KOPT-K1 (cell line): Measurements from ENCODE around the gene RAB3GAP2.
"Not testable (repeated sequence)": the region's sequence is repeated elsewhere in the genome, so short reads cannot be mapped to it uniquely, and the experiment has no call there.

ENCODE experiments used
- H3K27ac ChIP-seq: fragments of 200-600 bp; sonication (generic); 2 replicates; pipeline ENCODE4 v1.5.1; 2016; ENCODE audit warnings: antibody characterized with exemption, mild to moderate bottlenecking, low read depth, low read length; ENCODE audit not compliant: poor library complexity, severe bottlenecking
- H3K36me3 ChIP-seq: fragments of 200-600 bp; sonication (generic); 2 replicates; pipeline ENCODE4 v1.5.1; 2017; ENCODE audit warnings: antibody characterized with exemption, mild to moderate bottlenecking, low read length, moderate library complexity; ENCODE audit not compliant: insufficient read depth
- H3K9me3 ChIP-seq: fragments of 200-600 bp; sonication (generic); 2 replicates; pipeline ENCODE4 v1.5.1; 2017; ENCODE audit warnings: antibody characterized with exemption, low read length, mild to moderate bottlenecking; ENCODE audit not compliant: insufficient read depth, poor library complexity, severe bottlenecking

The RAB3GAP2 gene

DNA sequence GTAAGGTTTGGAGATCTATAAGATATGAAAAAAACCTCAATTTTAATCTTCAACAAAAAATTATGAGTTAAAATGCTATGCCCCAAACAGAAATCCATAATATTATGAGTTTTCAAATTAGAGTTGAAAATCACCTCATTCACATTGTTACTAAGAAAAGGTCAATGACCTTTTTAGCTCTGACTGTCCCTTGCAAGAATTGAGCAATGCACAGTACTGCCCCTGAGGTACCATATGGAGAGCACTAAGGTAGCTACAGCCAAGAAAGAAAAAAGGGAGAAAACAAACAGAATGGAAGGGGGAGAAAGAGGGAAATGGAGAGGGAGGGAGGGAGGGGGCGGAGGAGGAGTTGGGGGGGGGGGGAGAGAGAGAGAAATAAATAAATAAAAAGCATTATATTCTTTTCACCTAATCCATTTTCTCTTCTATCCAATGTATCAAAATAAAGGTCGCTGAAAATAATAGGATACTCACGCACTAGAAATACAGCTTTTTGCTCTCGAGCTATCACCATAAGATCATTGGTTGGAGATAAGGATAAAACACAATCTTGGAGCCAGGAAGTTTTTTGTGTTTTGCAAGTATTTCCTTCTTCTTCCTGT, 58.8 kb downstream of the RAB3GAP2 start:
- H3K9me3 ChIP-seq, result no peaks in the 10 kb centered on the region
- H3K36me3 ChIP-seq, result peaks cover 39% of the 10 kb centered on the region
- H3K27ac ChIP-seq, result no peak overlapping the region

DNA sequence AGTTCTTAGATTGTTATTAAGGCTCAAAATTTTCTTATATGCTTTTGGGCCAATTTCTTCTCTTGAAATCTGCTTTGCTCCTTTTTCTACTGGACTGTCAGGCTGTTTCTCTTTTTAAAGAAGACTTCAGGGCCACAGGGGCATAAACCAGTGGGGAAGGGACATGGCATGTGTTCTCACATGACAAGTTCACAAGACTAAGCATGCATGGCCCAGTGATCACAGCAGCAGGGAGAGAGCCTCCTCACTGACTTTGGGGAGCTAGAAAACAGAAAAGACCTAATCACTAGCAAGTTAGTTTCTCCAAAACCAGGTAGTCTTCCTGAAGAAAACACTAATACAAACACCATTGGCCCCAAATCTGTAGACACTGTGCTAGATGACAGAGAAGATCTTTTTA, 64.8 kb downstream of the RAB3GAP2 start:
- peaks cover 81% of the 10 kb centered on the region for H3K36me3 ChIP-seq
- H3K27ac ChIP-seq, result no peak overlapping the region
- peaks cover 6% of the 10 kb centered on the region for H3K9me3 ChIP-seq

DNA sequence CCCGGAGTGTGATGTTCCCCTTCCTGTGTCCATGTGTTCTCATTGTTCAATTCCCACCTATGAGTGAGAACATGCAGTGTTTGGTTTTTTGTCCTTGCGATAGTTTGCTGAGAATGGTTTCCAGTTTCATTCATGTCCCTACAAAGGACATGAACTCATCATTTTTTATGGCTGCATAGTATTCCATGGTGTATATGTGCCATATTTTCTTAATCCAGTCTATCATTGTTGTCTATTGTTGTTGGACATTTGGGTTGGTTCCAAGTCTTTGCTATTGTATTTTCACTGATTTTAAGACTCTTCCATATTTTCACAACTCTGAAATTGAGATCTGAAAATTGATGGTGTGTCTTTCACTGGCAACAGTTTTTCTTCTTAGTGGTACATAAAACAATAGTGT, 67.5 kb downstream of the RAB3GAP2 start:
- peaks cover 84% of the 10 kb centered on the region for H3K36me3 ChIP-seq
- not testable (repeated sequence) for H3K9me3 ChIP-seq, H3K27ac ChIP-seq

DNA sequence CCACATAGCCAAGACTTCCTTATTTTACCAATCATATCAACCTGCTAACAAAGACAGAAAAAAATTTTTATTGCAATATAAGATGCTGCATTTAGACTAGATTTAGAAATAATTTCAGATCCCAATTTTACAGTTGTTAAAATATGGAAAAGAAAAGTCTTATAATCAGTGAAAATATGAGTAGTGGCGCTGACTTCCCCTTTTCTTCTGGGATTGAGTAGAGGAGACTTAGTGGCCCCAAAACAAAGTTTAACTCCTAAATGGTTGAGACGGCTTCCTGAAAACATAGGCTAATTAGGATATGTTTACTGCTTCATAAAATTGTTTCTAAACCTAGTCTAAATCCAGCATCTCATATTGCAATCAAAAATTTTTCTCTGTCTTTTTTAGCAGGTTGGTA, 68.4 kb downstream of the RAB3GAP2 start:
- Histone ChIP-seq H3K9me3 (peaks cover 6% of the 10 kb centered on the region), H3K36me3 (peaks cover 84% of the 10 kb centered on the region), H3K27ac (no peak overlapping the region)

DNA sequence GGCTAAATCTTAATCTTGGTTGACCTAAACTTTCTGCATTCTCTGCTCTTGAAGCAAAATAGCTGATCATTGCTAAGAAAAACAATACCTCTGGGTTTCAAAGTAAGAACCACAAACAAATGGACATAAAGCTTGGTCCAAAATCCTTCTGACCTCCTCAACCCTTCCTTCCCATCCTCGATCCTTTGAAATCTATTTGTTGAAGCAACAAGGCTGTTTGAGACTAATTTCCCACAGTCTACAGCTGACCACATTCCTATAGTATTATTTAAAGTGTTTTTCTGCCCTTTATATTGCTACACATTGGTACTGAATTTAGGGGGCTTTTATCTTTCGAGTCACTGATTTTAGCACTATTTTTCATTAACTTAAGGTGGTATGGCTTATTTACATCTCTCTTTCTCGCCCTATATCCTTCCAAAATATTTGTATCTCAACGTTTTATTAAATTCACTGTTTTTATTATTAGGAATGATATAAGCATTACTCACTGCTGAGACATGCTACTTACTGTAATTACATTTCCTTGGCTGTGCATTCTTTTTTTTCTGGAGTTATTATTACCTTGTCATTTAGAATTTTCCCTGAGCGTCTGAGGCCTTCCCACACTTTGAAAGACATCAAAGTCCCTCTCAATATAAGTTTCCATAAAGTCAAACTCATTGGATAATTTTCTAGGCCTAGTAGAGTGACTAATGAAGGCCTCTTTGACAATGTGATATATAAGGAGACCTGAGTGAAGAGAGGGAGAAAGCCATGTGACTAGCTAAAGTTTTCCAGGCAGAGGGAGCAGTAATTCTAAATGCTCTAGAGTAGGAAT, 73.9 kb downstream of the RAB3GAP2 start:
- peaks cover 89% of the 10 kb centered on the region for H3K36me3 ChIP-seq
- no peak overlapping the region for H3K27ac ChIP-seq
- H3K9me3 ChIP-seq, result no peaks in the 10 kb centered on the region

DNA sequence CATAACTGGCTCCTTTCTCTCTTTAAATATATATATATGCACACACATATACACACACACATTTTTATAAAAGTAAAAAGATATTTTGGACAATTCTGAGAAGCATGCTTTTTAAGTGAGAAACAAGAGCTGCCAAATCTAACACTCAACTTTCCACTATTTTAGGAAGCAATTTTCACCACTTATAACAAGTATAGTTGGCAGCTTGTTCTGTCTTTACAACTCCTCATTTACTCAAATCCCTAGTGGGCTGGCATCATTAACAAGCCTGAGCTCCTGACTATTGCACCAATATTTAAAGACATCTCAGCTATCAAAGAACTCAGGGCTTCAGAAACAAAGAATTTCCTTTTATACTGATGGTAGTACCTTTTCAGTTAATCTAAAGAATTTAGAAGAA, 76.6 kb downstream of the RAB3GAP2 start:
- no peak overlapping the region for H3K27ac ChIP-seq
- H3K36me3 ChIP-seq, result peaks cover 88% of the 10 kb centered on the region
- H3K9me3 ChIP-seq, result no peaks in the 10 kb centered on the region

DNA sequence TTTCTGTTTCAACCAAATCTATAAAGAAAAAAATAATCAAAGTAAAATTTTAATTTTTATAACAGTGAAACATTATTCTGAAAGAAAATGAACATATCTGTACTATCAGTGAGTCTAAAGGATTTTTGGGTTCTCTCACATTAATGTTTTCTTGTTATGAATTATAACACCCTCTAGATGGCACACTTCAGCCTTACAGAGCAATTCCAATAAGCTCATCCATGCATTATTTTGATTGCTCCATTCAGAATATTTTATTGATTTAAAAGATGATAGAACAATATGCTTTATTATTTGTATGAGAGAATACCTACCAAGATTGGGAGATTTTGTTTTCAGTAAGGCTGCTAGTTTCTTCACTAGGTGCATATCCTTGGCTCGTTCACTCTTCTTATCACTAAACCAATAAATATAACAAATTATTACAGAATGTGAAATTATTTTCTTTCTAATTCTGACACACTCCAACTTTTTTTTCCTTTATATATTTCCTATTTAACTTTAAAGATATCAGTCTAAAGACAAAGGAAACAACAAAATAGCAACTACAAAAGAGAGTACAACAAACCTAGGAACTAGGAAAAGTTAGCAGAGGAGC, 82.4 kb downstream of the RAB3GAP2 start:
- H3K36me3 ChIP-seq, result peaks cover 92% of the 10 kb centered on the region
- H3K9me3 ChIP-seq, result no peaks in the 10 kb centered on the region
- no peak overlapping the region for H3K27ac ChIP-seq

DNA sequence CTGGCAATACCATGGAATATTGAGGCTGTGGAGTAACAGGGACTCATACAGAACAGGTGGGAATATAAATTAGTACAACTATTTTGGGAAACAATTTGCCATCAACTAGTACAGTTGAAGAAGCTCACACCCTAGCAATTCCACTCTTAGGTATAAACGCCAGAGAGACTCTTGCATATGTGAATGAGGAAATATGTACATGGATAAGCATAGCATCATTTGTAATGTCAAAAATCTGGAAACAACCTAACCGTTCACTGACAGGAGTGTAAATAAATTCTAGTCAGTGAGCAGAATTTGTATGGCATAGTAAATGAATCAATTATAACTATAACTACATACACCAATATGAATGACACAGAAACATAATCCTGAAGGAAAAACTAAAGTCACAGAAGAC, 83.7 kb downstream of the RAB3GAP2 start:
- H3K36me3 ChIP-seq, result peaks cover 83% of the 10 kb centered on the region
- H3K9me3 ChIP-seq, result no peaks in the 10 kb centered on the region
- H3K27ac ChIP-seq, result no peak overlapping the region

DNA sequence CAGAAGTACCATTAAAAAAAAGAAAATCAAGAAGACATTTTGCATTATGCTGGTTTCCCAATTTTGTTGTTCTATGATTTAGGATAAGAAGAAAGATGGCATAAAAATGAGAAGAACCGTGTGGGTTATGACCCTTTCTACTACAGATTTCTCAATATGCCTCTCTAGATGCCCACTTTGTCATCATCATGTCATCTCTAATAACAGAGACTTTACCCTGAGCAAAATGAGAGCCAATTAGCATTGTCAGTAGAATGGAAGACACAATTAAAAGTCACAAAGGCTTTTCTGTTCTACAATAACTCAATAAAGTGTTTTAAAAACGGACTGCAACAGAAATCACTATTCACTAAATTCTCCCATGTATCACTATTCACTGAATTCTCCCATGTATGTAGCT, 85.5 kb downstream of the RAB3GAP2 start:
- H3K9me3 ChIP-seq, result no peaks in the 10 kb centered on the region
- peaks cover 84% of the 10 kb centered on the region for H3K36me3 ChIP-seq
- no peak overlapping the region for H3K27ac ChIP-seq

DNA sequence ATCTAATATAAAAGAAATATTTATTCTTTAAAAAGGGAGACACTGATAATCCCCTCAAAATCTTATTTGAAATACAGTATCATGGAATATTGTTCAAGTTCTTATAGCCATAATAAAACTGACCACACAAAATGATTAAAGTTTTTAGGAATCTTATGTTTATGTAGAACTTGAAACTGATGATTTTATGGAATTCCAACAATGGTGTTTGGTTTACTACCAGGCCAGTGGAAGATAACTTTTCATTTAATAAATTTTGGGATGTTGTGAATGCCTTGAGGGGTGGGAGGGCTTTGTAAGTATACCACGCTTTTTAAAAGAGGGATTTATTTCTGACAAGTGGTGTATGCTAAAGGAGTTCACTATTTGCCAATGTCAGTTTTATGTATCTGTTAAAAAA, 87.7 kb downstream of the RAB3GAP2 start:
- Histone ChIP-seq H3K36me3 (peaks cover 81% of the 10 kb centered on the region), H3K27ac (no peak overlapping the region)

DNA sequence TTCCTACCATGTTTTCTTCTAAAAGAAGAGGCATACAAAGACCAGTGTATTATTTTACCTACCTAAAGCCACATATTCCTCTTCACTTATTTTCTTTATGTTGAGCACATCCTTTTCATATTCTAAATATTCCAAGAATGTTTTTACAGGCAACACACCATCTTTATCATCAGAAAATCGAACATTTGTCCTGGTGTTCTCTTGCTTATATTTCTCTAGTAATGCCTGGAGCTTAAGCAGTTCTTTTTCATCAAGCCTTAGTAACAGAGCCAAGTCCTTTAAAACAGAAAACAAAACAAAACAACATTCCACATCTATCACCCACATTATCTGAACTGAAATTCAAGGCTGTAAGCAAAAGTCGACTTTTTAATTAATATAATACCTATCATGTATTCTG, 89.6 kb downstream of the RAB3GAP2 start:
- H3K27ac ChIP-seq, result no peak overlapping the region
- peaks cover 68% of the 10 kb centered on the region for H3K36me3 ChIP-seq
- no peaks in the 10 kb centered on the region for H3K9me3 ChIP-seq

More for the DNA sequence above, 87.7 kb downstream of the RAB3GAP2 start:
- no peaks in the 10 kb centered on the region for H3K9me3 ChIP-seq

DNA sequence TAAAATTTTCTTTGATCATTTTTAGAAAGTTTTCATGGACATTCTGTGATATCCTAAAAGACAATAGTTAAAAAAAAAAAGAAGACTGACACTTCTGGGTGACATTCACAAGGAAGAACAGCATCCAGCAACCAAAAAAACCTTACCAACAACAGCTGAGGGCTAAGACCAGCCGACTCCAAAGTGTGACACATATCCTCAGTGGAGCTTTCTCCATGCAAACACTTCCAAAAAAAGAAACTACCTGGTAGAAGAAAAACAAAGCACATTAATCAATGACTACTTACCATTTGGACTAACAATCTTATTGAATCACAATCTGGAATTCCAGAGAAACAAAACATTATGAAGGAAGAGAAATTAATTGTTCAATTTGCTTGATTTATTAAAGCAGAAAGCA, 90.1 kb downstream of the RAB3GAP2 start:
- no peaks in the 10 kb centered on the region for H3K9me3 ChIP-seq
- H3K36me3 ChIP-seq, result peaks cover 68% of the 10 kb centered on the region
- H3K27ac ChIP-seq, result no peak overlapping the region

DNA sequence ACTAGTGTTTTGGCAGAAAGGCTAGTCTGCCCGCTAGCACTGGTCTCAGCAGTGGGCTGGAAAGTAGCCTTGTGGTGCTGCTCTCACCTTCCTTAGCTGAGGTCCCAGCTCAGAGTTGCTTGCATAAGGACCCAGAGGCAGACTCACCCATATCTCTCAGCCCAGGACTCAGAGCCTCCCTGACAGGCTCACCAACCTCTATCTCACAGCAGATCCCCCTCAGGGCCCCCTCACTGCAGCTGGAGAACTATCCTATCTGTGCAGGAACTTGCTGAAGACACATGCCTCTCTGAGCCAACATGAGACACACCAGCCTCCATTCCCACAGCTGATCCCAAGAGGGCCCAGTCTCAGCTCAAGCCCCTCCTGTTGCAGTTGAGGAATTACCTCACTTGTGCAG, 95.7 kb downstream of the RAB3GAP2 start:
- no peak overlapping the region for H3K27ac ChIP-seq
- peaks cover 68% of the 10 kb centered on the region for H3K36me3 ChIP-seq
- no peaks in the 10 kb centered on the region for H3K9me3 ChIP-seq

DNA sequence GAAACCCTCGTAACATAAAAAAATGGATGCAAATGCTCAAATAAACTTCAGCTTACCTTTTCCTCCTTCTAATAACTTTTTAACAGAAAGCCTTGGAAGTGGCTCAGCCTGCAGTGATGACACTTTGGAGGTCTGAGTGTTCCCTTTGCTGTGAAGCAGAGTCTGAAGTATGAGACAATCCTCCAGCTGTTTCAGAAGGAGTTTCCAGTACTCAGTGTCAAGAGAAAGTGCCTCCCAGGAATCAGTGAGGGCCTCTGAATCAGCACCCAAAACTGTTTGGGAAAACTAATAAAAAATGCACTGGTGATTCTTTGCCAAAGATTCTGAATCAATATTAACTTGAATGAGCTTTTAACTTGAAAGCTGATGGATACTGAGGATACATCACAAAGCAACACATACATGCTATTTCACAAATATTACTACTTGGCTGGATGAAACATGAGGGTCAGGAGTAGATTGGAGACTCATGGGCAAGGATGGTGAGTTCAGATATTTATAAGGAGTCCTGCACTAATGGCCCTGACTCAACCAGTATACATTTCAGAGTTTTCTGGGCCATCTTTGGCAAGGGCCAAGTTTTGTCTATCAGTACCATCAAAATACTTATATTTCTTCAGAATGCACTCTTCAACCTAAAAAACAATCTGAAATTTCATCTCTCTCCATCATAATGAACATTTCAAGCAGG, 101.3 kb downstream of the RAB3GAP2 start:
- peaks cover 88% of the 10 kb centered on the region for H3K36me3 ChIP-seq
- H3K27ac ChIP-seq, result no peak overlapping the region

DNA sequence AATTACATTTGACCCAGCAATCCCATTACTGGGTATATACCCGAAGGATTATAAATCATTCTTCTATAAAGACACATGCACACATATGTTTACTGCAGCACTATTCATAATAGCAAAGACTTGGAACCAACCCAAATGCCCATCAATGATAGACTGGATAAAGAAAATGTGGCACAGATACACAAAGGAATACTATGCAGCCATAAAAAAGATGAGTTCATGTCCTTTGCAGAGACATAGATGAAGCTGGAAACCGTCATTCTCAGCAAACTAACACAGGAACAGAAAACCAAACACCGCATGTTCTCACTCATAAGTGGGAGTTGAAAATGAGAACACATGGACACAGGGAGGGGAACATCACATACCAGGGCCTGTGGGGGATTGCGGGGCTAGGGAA, 102.4 kb downstream of the RAB3GAP2 start:
- H3K9me3 ChIP-seq, H3K27ac ChIP-seq: not testable (repeated sequence)
- H3K36me3 ChIP-seq, result peaks cover 95% of the 10 kb centered on the region

More for the DNA sequence above, 101.3 kb downstream of the RAB3GAP2 start:
- no peaks in the 10 kb centered on the region for H3K9me3 ChIP-seq
